Measurements from ENCODE around the gene ACP4. TPM values are rescaled to one million over a fixed set of nuclear protein-coding genes. Genes with fewer than 3 reads are reported as not detected.

The ACP4 gene
- total RNA-seq, 1 experiment from 2014 or later: not detected

- intact Hi-C loops (cut with micrococcal nuclease; ENCODE audit: unreplicated experiment): no loop called here
- H3K9me3 Mint-ChIP-seq (ENCODE audit: unreplicated experiment): no peaks in the 10 kb centered on the region
- no peaks in the 10 kb centered on the region for H3K9me3 ChIP-seq
- BruUV-seq (replicated peaks): no TSS peak
- no peak overlapping the region for H3K4me3 ChIP-seq (ENCODE audit: low read depth, low read length)
- no peaks in the 10 kb centered on the region for H3K4me1 Mint-ChIP-seq (ENCODE audit: low read depth, unreplicated experiment)
- H3K4me1 ChIP-seq: no peaks in the 10 kb centered on the region
- no peak for DNase-seq
- CTCF ChIA-PET: no interaction called here
- H3K36me3 ChIP-seq (ENCODE audit: control insufficient read depth, insufficient read depth, low read length): no peaks in the 10 kb centered on the region
- H3K4me3 Mint-ChIP-seq (ENCODE audit: unreplicated experiment): no peak overlapping the region
- H3K36me3 Mint-ChIP-seq (ENCODE audit: insufficient read depth, unreplicated experiment): peaks cover 16% of the 10 kb centered on the region
- POLR2A ChIA-PET: no interaction called here
- TF ChIP-seq, protein P1, sequence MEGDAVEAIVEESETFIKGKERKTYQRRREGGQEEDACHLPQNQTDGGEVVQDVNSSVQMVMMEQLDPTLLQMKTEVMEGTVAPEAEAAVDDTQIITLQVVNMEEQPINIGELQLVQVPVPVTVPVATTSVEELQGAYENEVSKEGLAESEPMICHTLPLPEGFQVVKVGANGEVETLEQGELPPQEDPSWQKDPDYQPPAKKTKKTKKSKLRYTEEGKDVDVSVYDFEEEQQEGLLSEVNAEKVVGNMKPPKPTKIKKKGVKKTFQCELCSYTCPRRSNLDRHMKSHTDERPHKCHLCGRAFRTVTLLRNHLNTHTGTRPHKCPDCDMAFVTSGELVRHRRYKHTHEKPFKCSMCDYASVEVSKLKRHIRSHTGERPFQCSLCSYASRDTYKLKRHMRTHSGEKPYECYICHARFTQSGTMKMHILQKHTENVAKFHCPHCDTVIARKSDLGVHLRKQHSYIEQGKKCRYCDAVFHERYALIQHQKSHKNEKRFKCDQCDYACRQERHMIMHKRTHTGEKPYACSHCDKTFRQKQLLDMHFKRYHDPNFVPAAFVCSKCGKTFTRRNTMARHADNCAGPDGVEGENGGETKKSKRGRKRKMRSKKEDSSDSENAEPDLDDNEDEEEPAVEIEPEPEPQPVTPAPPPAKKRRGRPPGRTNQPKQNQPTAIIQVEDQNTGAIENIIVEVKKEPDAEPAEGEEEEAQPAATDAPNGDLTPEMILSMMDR (IDR thresholded peaks at IDR 0.05; ENCODE audit: insufficient read depth in 1 of 2, low read depth in 1 of 2, low read length in 1 of 2, severe bottlenecking in 1 of 2, unreplicated experiment in 1 of 2): no peak
- no peaks in the 10 kb centered on the region for H3K27me3 ChIP-seq (replicated peaks; ENCODE audit: control insufficient read depth, insufficient read depth, low read length)
- H3K27ac Mint-ChIP-seq (ENCODE audit: unreplicated experiment): no peak overlapping the region
- peaks cover 19% of the 10 kb centered on the region for H3K27me3 Mint-ChIP-seq (ENCODE audit: insufficient read depth, unreplicated experiment)
Measured at GRCh38 chr19:50830266-50831025, 40.2 kb downstream of the ACP4 start.

GRCh38 chr19:50831026-50831396, 40.8 kb downstream of the ACP4 start:
- no peaks in the 10 kb centered on the region for H3K9me3 ChIP-seq
- BruUV-seq (replicated peaks): no TSS peak
- TF ChIP-seq, protein P1 (IDR thresholded peaks at IDR 0.05; ENCODE audit: insufficient read depth in 1 of 2, low read depth in 1 of 2, low read length in 1 of 2, severe bottlenecking in 1 of 2, unreplicated experiment in 1 of 2): no peak
- H3K4me3 Mint-ChIP-seq (ENCODE audit: unreplicated experiment): no peak overlapping the region
- H3K4me3 ChIP-seq (ENCODE audit: low read depth, low read length): no peak overlapping the region
- no peak for DNase-seq
- H3K27me3 Mint-ChIP-seq (ENCODE audit: insufficient read depth, unreplicated experiment): peaks cover 19% of the 10 kb centered on the region
- ChIA-PET POLR2A (no interaction called here), CTCF (no interaction called here)
- no peak overlapping the region for H3K27ac Mint-ChIP-seq (ENCODE audit: unreplicated experiment)
- no peaks in the 10 kb centered on the region for H3K36me3 ChIP-seq (ENCODE audit: control insufficient read depth, insufficient read depth, low read length)
- peaks cover 17% of the 10 kb centered on the region for H3K36me3 Mint-ChIP-seq (ENCODE audit: insufficient read depth, unreplicated experiment)
- no peaks in the 10 kb centered on the region for H3K9me3 Mint-ChIP-seq (ENCODE audit: unreplicated experiment)
- peaks cover under 1% of the 10 kb centered on the region for H3K4me1 Mint-ChIP-seq (ENCODE audit: low read depth, unreplicated experiment)
- H3K27me3 ChIP-seq (replicated peaks; ENCODE audit: control insufficient read depth, insufficient read depth, low read length): no peaks in the 10 kb centered on the region
- no peaks in the 10 kb centered on the region for H3K4me1 ChIP-seq
- intact Hi-C loops (cut with micrococcal nuclease; ENCODE audit: unreplicated experiment): no loop called here

GRCh38 chr19:50832666-50833065, 42.5 kb downstream of the ACP4 start:
- intact Hi-C loops (cut with micrococcal nuclease; ENCODE audit: unreplicated experiment): no loop called here
- TF ChIP-seq, protein P1 (IDR thresholded peaks at IDR 0.05; ENCODE audit: insufficient read depth in 1 of 2, low read depth in 1 of 2, low read length in 1 of 2, severe bottlenecking in 1 of 2, unreplicated experiment in 1 of 2): no peak
- Mint-ChIP-seq H3K36me3 (ENCODE audit: insufficient read depth, unreplicated experiment) (peaks cover 18% of the 10 kb centered on the region), H3K27ac (ENCODE audit: unreplicated experiment) (no peak overlapping the region), H3K9me3 (ENCODE audit: unreplicated experiment) (no peaks in the 10 kb centered on the region), H3K4me3 (ENCODE audit: unreplicated experiment) (no peak overlapping the region), H3K4me1 (ENCODE audit: low read depth, unreplicated experiment) (peaks cover 6% of the 10 kb centered on the region), H3K27me3 (ENCODE audit: insufficient read depth, unreplicated experiment) (peaks cover 14% of the 10 kb centered on the region)
- POLR2A ChIA-PET: no interaction called here
- H3K27me3 ChIP-seq (replicated peaks; ENCODE audit: control insufficient read depth, insufficient read depth, low read length): no peaks in the 10 kb centered on the region
- no peak overlapping the region for H3K4me3 ChIP-seq (ENCODE audit: low read depth, low read length)
- no peaks in the 10 kb centered on the region for H3K36me3 ChIP-seq (ENCODE audit: control insufficient read depth, insufficient read depth, low read length)
- no peak for DNase-seq
- CTCF ChIA-PET: interaction anchor here (1.1 kb wide), 1 partner anchor 49 kb away, joined by 4 read pairs; no protein-coding TSS in a partner anchor
- BruUV-seq (replicated peaks): no TSS peak
- H3K9me3 ChIP-seq: no peaks in the 10 kb centered on the region
- H3K4me1 ChIP-seq: peaks cover 4% of the 10 kb centered on the region; the same call in 1 of the 2 replicates

Data from Caco-2 (cell line).